IPS DF 6.9 (cell line): ENCODE data around the gene FNBP1L.

Source experiments
- DNase-seq: peaks from one replicate; pipeline ENCODE4 v3.0.0-alpha.2; 2013; ENCODE audit warnings: low read depth, low spot score
- H3K27ac ChIP-seq: one replicate; pipeline ENCODE4 v1.5.1; 2013; ENCODE audit warnings: low read length, control low read depth
- H3K27me3 ChIP-seq: 2 replicates; pipeline ENCODE4 v1.6.1; 2013; ENCODE audit warnings: mild to moderate bottlenecking, low read length; ENCODE audit not compliant: control insufficient read depth, insufficient read depth
- H3K36me3 ChIP-seq: 2 replicates; pipeline ENCODE4 v1.6.1; 2013; ENCODE audit warnings: low read length; ENCODE audit not compliant: control insufficient read depth, insufficient read depth
- H3K4me1 ChIP-seq: 2 replicates; pipeline ENCODE4 v1.6.1; 2013; ENCODE audit warnings: low read length; ENCODE audit not compliant: control insufficient read depth, insufficient read depth
- H3K4me3 ChIP-seq: 2 replicates; pipeline ENCODE4 v1.5.1; 2013; ENCODE audit warnings: mild to moderate bottlenecking, low read length
- H3K9me3 ChIP-seq: 2 replicates; pipeline ENCODE4 v1.6.1; 2013; ENCODE audit warnings: low read length, inconsistent platforms; ENCODE audit not compliant: control insufficient read depth, insufficient read depth
- WGBS: extraction: QIAGEN DNeasy Blood & Tissue Kit; methylation state at CpG from one replicate; pipeline ENCODE4 v1.1.7; 2013; ENCODE audit warnings: mixed read lengths, missing lambda C conversion rate; ENCODE audit not compliant: insufficient read length, insufficient coverage; 5-methylcytosine and 5-hydroxymethylcytosine counted together

FNBP1L gene

DNA sequence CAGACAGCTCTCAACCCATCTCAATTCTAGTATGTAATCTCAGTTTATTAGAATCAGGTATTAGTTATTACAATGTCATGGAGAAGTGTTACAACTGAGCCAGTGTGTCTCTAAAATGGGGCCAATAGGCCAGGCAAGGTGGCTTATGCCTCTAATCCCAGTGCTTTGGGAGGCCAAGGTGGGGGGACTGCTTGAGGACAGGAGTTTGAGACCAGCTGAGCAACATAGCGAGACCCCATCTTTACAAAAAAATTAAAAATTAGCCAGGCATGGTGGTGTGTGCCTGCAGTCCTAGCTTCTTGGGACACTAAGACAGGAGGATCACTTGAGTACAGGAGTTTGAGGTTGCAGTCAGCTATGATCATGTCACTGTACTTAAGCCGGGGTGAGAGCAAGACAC, 128.8 kb downstream of the FNBP1L start:
- no peak overlapping the region for H3K27ac ChIP-seq
- no peaks in the 10 kb centered on the region for H3K9me3 ChIP-seq
- no peaks in the 10 kb centered on the region for H3K27me3 ChIP-seq
- DNase-seq: no peak
- H3K4me3 ChIP-seq: no peak overlapping the region
- no peaks in the 10 kb centered on the region for H3K4me1 ChIP-seq
- H3K36me3 ChIP-seq: no peaks in the 10 kb centered on the region
- WGBS: no CpG with 5 or more reads among the region's 2 CpGs

GRCh38 chr1:93577536-93578432, 129.9 kb downstream of the FNBP1L start:
- H3K4me1 ChIP-seq: no peaks in the 10 kb centered on the region
- no peaks in the 10 kb centered on the region for H3K9me3 ChIP-seq
- H3K27me3 ChIP-seq: no peaks in the 10 kb centered on the region
- WGBS: no CpG with 5 or more reads among the region's 18 CpGs
- 0 out of 2 replicates have a peak, but pooled peaks cover 3% of the 10 kb centered on the region for H3K36me3 ChIP-seq
- H3K27ac ChIP-seq: no peak overlapping the region
- no peak for DNase-seq
- no peak overlapping the region for H3K4me3 ChIP-seq

DNA sequence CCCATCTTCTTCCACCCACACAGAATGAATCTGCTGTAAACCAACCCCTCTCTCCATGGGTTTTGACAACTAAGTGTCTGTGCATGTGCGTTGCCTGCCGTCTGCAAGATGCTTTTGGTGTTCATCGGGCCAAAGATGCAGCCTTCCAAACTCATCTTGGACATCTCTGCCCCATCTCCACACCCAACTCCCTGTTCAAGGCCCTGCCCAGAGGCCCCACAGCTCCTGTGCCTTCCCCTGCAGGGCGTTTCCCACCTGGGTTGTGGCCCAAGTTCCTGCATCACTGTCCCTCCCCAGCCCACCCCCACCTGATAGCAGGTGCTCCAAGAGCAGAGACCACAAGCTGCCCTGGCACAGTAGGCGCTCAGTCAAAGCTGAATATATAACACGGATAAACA, 130.5 kb downstream of the FNBP1L start:
- Histone ChIP-seq H3K9me3 (no peaks in the 10 kb centered on the region), H3K27ac (no peak overlapping the region), H3K4me1 (no peaks in the 10 kb centered on the region), H3K27me3 (no peaks in the 10 kb centered on the region), H3K4me3 (no peak overlapping the region), H3K36me3 (0 out of 2 replicates have a peak, but pooled peaks cover 3% of the 10 kb centered on the region)
- no CpG with 5 or more reads among the region's 6 CpGs for WGBS
- DNase-seq: no peak

GRCh38 chr1:93578911-93579825, 131.2 kb downstream of the FNBP1L start:
- H3K4me3 ChIP-seq: no peak overlapping the region
- H3K36me3 ChIP-seq: 0 out of 2 replicates have a peak, but pooled peaks cover 3% of the 10 kb centered on the region
- H3K4me1 ChIP-seq: no peaks in the 10 kb centered on the region
- H3K27ac ChIP-seq: no peak overlapping the region
- H3K9me3 ChIP-seq: no peaks in the 10 kb centered on the region
- no peak for DNase-seq
- H3K27me3 ChIP-seq: no peaks in the 10 kb centered on the region
- no CpG with 5 or more reads among the region's 11 CpGs for WGBS

GRCh38 chr1:93579891-93580290, 132.0 kb downstream of the FNBP1L start:
- WGBS: no CpG with 5 or more reads among the region's 5 CpGs
- no peak overlapping the region for H3K27ac ChIP-seq
- H3K9me3 ChIP-seq: no peaks in the 10 kb centered on the region
- no peaks in the 10 kb centered on the region for H3K4me1 ChIP-seq
- H3K36me3 ChIP-seq: 0 out of 2 replicates have a peak, but pooled peaks cover 3% of the 10 kb centered on the region
- no peak overlapping the region for H3K4me3 ChIP-seq
- DNase-seq: no peak
- H3K27me3 ChIP-seq: no peaks in the 10 kb centered on the region

DNA sequence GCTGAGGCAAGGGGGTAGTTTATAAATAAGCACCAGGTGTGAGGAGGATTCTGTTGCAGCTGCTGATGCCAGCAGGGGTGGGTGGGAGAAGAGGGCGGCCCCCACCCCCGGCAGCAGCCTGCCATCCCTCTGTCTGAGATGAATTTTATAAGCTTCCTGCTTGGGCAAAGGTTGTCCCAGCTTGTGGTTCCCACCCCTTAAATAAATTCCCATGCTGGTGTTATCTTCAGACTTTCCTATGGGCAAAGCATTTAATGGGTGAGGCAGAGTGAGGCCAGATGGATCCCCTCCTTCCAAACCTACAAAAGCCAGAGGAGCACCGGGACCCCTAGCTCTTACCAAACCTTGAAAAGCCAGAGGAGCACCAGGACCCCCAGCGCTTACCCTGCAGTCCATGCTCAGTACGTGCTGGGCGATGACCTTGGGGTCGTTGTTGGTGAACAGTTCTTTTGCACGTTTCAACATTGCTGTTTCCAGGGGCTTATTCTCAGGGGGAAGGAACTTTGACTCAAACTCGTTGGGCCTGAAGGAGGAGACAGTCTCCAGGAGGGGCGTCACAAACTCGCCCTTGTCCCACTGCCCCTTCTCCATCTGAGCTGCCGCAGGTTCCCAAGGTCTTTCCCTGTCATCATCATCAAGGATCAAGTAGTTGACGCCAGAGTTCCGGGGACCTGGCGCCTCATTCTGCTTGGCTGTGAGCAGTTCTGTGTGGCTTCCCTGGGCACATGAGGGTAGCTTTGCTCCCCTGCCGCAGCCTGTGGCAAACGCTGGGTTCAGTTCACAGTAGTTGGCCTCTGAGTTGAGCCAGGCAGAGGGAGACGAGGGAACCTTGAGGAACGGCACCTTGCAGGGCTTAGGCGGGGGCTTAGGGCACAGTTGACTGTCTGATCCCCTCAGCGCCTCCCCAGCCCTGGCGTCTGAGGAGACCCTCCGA, 134.3 kb downstream of the FNBP1L start:
- Histone ChIP-seq H3K4me1 (no peaks in the 10 kb centered on the region), H3K9me3 (no peaks in the 10 kb centered on the region), H3K4me3 (no peak overlapping the region), H3K27me3 (no peaks in the 10 kb centered on the region), H3K27ac (no peak overlapping the region), H3K36me3 (0 out of 2 replicates have a peak, but pooled peaks cover 3% of the 10 kb centered on the region)
- no peak for DNase-seq
- WGBS: no CpG with 5 or more reads among the region's 23 CpGs

GRCh38 chr1:93584261-93585003, 136.5 kb downstream of the FNBP1L start:
- WGBS: no CpG with 5 or more reads among the region's 9 CpGs
- DNase-seq: no peak
- H3K27me3 ChIP-seq: no peaks in the 10 kb centered on the region
- no peaks in the 10 kb centered on the region; the same call in 1 of the 2 replicates for H3K4me1 ChIP-seq
- no peak overlapping the region for H3K4me3 ChIP-seq
- 0 out of 2 replicates have a peak, but pooled peaks cover 3% of the 10 kb centered on the region for H3K36me3 ChIP-seq
- H3K27ac ChIP-seq: no peak overlapping the region
- no peaks in the 10 kb centered on the region for H3K9me3 ChIP-seq

DNA sequence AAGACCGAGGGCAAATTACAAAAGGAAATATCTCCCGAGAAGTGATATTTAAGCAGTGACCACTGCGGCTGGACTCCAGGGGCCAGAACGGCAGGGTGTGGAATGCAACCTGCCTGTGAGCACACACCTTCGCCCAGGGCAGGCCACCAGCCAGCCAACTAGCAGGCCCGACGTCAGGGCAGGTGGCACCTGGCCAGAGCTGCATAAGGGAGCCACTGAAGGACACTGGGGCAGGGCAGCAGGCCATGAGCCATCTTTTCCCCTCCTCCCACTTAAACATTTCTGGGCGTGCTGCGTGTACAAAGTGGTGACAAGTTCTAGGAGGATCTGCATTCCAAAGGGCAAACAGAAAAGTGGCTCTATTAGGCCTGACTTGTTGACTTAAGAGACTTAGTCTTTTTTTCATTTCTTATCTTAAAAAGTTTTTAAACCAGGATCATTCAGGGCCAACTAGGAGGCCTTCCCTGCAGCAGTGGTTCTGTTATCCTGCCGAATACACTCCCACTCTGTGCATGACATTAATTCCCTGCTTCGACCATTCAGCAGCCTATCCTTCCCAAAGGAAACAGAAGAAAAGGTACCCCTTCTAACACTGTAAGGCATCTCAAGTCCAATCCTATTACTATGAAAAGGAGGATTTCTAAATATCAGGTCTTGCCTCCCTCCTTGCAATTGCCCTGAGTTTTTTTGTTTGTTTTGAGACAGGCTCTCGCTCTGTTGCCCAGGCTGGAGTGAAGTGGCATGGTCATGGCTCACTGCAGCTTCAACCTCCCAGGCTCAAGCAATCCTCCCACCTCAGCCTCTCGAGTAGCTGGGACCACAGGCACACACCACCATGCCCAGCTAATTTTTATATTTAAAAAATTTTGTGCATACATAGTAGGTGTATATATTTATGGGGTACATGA, 137.4 kb downstream of the FNBP1L start:
- Histone ChIP-seq H3K4me1 (no peaks in the 10 kb centered on the region; the same call in 1 of the 2 replicates), H3K9me3 (no peaks in the 10 kb centered on the region), H3K27ac (no peak overlapping the region), H3K36me3 (0 out of 2 replicates have a peak, but pooled peaks cover 3% of the 10 kb centered on the region), H3K27me3 (no peaks in the 10 kb centered on the region), H3K4me3 (no peak overlapping the region)
- DNase-seq: no peak
- no CpG with 5 or more reads among the region's 13 CpGs for WGBS
